ENCODE measurements around the gene ONECUT1. TPM values are rescaled to one million over a fixed set of nuclear protein-coding genes. Genes with fewer than 3 reads are reported as not detected.

The ONECUT1 gene
- total and polyA plus RNA-seq, 2 donors from 2014 or later: not detected

DNA sequence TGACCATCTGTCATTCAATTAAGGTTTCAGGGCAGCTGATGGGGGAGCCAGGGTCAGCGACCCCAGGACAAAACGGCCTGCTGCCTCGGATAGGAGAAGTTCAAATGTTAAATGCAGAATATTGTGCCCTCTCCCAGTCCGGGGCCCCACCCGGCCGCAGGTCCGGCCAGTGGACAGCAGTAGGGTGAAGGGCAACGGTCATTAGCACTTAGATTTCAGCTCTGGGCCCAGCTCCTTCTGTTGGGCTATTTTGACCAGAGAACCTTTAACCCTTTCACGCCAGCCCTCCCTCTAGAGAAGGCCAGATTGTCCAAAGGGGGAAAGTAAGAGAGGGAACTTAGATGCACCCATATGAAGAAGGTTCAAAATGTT is 16.1 kb upstream of the ONECUT1 start:
- peaks cover 0 to 12% (median 3%) of the 10 kb centered on the region in 3 donors for H3K4me1 ChIP-seq (ENCODE audit: control insufficient read depth in 2 of 3, insufficient read depth in 2 of 3, low read depth in 1 of 3, low read length in 3 of 3)
- peaks cover 63% of the 10 kb centered on the region for H3K27me3 ChIP-seq (ENCODE audit: control insufficient read depth, insufficient read depth, low read length)
- H3K9ac ChIP-seq (ENCODE audit: low read length in 3 of 3): no peak overlapping the region
- no peaks in the 10 kb centered on the region for H3K9me3 ChIP-seq (ENCODE audit: control insufficient read depth in 2 of 3, insufficient read depth in 1 of 3, low read length in 3 of 3)
- H3K27ac ChIP-seq (ENCODE audit: low read depth in 2 of 2, low read length in 2 of 2): no peak overlapping the region
- TF ChIP-seq, protein P1, sequence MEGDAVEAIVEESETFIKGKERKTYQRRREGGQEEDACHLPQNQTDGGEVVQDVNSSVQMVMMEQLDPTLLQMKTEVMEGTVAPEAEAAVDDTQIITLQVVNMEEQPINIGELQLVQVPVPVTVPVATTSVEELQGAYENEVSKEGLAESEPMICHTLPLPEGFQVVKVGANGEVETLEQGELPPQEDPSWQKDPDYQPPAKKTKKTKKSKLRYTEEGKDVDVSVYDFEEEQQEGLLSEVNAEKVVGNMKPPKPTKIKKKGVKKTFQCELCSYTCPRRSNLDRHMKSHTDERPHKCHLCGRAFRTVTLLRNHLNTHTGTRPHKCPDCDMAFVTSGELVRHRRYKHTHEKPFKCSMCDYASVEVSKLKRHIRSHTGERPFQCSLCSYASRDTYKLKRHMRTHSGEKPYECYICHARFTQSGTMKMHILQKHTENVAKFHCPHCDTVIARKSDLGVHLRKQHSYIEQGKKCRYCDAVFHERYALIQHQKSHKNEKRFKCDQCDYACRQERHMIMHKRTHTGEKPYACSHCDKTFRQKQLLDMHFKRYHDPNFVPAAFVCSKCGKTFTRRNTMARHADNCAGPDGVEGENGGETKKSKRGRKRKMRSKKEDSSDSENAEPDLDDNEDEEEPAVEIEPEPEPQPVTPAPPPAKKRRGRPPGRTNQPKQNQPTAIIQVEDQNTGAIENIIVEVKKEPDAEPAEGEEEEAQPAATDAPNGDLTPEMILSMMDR (IDR thresholded peaks at IDR 0.05; ENCODE audit: borderline replicate concordance, extremely low read depth, insufficient read depth): no peak
- no peak overlapping the region for H3K4me3 ChIP-seq (ENCODE audit: low read length in 3 of 3)
- DNase-seq: no peak
- intact Hi-C loops (cut with DNase I): no loop called here
- H3K36me3 ChIP-seq (ENCODE audit: control insufficient read depth in 2 of 3, insufficient read depth in 3 of 3, low read length in 3 of 3): no peaks in the 10 kb centered on the region
- FAIRE-seq: no peak

DNA sequence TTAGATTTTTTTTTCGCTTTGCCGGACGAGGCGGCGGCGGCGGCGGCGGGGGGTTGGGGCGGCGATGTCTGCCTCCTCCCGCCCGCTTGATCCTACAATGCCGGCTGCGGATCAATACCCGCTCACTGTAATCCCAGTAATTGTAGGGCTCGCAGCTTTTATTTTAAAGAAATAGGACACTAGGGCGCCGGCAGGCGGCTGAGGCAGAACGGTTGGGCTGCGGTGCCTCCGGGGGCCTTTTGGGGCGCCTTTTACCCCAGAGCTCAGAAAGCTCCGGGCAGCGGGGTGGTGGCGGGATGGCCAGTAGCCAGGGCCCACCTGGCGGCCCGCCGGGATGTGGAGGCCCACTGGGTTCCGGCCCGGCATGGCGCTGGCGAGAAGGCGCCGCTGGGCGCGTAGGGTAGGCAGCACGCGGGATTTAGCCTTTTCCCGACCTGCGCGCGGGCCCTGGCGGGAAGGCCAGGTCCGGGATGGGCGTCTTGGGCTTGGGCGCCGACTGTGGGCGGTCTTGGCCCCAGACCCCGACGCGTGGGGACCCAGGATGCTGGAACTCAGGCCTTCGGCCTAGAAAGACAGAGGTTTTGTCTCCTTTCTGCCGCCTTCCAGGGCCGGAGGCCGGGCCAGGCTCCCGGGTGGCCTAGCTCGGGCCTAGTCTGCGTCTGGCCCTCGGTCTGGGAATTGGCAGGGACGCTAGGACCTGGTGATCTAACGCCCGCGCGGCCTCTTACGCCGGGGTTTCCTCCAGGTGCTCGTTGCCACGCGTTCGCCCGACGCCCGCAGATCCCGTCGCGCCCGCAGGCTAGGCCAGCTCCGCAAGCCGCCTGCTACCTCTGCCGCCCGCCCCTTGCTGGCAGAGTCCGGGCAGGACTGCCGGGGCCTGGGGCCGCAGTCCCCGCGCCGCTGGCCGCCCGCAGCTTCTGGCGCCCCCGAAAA is 15.5 kb upstream of the ONECUT1 start:
- H3K27ac ChIP-seq (ENCODE audit: low read depth in 2 of 2, low read length in 2 of 2): no peak overlapping the region
- no peak overlapping the region for H3K9ac ChIP-seq (ENCODE audit: low read length in 3 of 3)
- peaks cover 69% of the 10 kb centered on the region for H3K27me3 ChIP-seq (ENCODE audit: control insufficient read depth, insufficient read depth, low read length)
- TF ChIP-seq, protein P1 (IDR thresholded peaks at IDR 0.05; ENCODE audit: borderline replicate concordance, extremely low read depth, insufficient read depth): no peak
- FAIRE-seq (no peak), DNase-seq (peak in 3 of 5 donors; percentile 22 to 68 (median 38))
- H3K36me3 ChIP-seq (ENCODE audit: control insufficient read depth in 2 of 3, insufficient read depth in 3 of 3, low read length in 3 of 3): no peaks in the 10 kb centered on the region
- no peak overlapping the region for H3K4me3 ChIP-seq (ENCODE audit: low read length in 3 of 3)
- intact Hi-C loops (cut with DNase I): no loop called here
- no peaks in the 10 kb centered on the region for H3K9me3 ChIP-seq (ENCODE audit: control insufficient read depth in 2 of 3, insufficient read depth in 1 of 3, low read length in 3 of 3)
- H3K4me1 ChIP-seq (ENCODE audit: control insufficient read depth in 2 of 3, insufficient read depth in 2 of 3, low read depth in 1 of 3, low read length in 3 of 3): peaks cover 0 to 12% (median 3%) of the 10 kb centered on the region in 3 donors

DNA sequence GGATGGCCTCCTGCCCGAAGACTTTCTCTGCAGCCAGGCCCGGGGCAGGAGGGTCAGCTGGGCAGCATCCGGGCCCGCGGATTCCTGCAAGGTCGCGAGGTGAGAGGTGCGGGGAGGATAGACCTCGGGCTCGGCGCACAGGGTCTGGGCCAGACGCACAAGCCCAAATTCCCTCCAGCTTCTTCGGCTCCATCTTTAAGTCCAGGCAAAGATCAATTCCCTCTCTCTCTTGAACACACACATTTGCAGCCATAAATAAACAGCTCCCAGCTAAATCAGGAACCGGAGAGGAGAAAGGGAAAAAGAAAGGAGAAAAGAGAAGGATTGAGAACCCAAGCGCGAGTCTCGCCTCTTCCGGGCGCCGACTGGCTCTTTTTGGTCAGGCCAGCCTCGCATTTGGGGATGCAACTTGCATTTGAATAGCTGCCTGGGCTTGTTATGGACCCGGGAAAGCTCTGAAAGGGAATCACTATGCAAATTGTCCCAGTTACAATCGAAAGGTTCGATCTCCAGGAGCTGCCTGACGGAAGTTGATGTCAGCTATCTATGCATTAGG is 14.5 kb upstream of the ONECUT1 start:
- TF ChIP-seq, protein P1 (IDR thresholded peaks at IDR 0.05; ENCODE audit: borderline replicate concordance, extremely low read depth, insufficient read depth): no peak
- DNase-seq (peak in 3 of 5 donors; percentile 16 to 66 (median 46)), FAIRE-seq (no peak)
- Histone ChIP-seq H3K9ac (ENCODE audit: low read length in 3 of 3) (no peak overlapping the region), H3K27me3 (ENCODE audit: control insufficient read depth, insufficient read depth, low read length) (peaks cover 74% of the 10 kb centered on the region), H3K36me3 (ENCODE audit: control insufficient read depth in 2 of 3, insufficient read depth in 3 of 3, low read length in 3 of 3) (no peaks in the 10 kb centered on the region), H3K4me1 (ENCODE audit: control insufficient read depth in 2 of 3, insufficient read depth in 2 of 3, low read depth in 1 of 3, low read length in 3 of 3) (peaks cover 0 to 12% (median 3%) of the 10 kb centered on the region in 3 donors), H3K27ac (ENCODE audit: low read depth in 2 of 2, low read length in 2 of 2) (no peak overlapping the region), H3K9me3 (ENCODE audit: control insufficient read depth in 2 of 3, insufficient read depth in 1 of 3, low read length in 3 of 3) (no peaks in the 10 kb centered on the region), H3K4me3 (ENCODE audit: low read length in 3 of 3) (peak overlapping the region in 1 of 3 donors; percentile 20)
- intact Hi-C loops (cut with DNase I): no loop called here

Measured in kidney (tissue), 14 donors.